Testis (tissue), 3 donors: ENCODE measurements around the gene BTN2A1. TPM values are rescaled to one million over a fixed set of nuclear protein-coding genes. Genes with fewer than 3 reads are reported as not detected.
"Not testable (repeated sequence)": the region's sequence is repeated elsewhere in the genome, so short reads cannot be mapped to it uniquely, and the experiment has no call there.

Source experiments
- DNase-seq: peaks from one replicate; pipeline ENCODE4 v3.0.0-alpha.2; 2019
- H3K27ac ChIP-seq, 2 donors: fragments of 200-600 bp; sonication (generic); one replicate each; pipeline ENCODE4 v1.5.1; 2019
- H3K27me3 ChIP-seq: fragments of 200-600 bp; sonication (generic); one replicate; pipeline ENCODE4 v1.5.1; 2019
- H3K36me3 ChIP-seq: fragments of 200-600 bp; sonication (generic); one replicate; pipeline ENCODE4 v1.5.1; 2017; ENCODE audit warnings: low read depth; ENCODE audit errors: missing control alignments
- H3K4me1 ChIP-seq: fragments of 200-600 bp; sonication (generic); one replicate; pipeline ENCODE4 v1.5.1; 2019
- H3K4me3 ChIP-seq, 2 donors: fragments of 200-600 bp; sonication (generic); one replicate each; pipeline ENCODE4 v1.5.1; 2017 to 2019
- H3K9me3 ChIP-seq: fragments of 200-600 bp; sonication (generic); one replicate; pipeline ENCODE4 v1.5.1; 2017
- POLR2A ChIP-seq: fragments of 450-650 bp; IDR thresholded peaks from one replicate; pipeline ENCODE4 v1.6.1; 2017; ENCODE audit warnings: antibody characterized with exemption, mild to moderate bottlenecking, moderate library complexity
- WGBS, 2 donors: methylation state at CpG; one replicate each; pipeline ENCODE4 v1.1.5; 2018; 5-methylcytosine and 5-hydroxymethylcytosine counted together
- intact Hi-C: fragments of 100-400 bp; cut with DNase I; formaldehyde crosslinking; loops from one replicate; pipeline ENCODE4 v1.15.1; 2023; ENCODE audit warnings: low total_unique reads
- polyA plus RNA-seq: library from polyadenylated mRNA; stranded (reverse); fragments of 350-450 nt; fragmentation: Illumina TruSeq; extraction: RNeasy Lipid Tissue Mini Kit (QIAGEN cat#74804); gene quantifications from one replicate; pipeline ENCODE4 v1.2.3, GENCODE V29; 2014; ENCODE audit warnings: low read depth, low replicate concordance; ENCODE audit not compliant: insufficient read depth
- total RNA-seq, 2 donors: library from RNA; depleted of rRNA; stranded (reverse); fragments of >200 nt; gene quantifications; one replicate each; pipeline ENCODE4 v1.2.3, GENCODE V29; 2016
- TF ChIP-seq, protein P1 (sequence below), 3 experiments: fragments of 450-650 bp in 2 of 3; fragments of 200-600 bp in 1 of 3; sonication (generic) in 1 of 3; IDR thresholded peaks; one replicate each; pipeline ENCODE4 v1.5.1; 2016 to 2019; ENCODE audit warnings: antibody characterized with exemption in 3 of 3, mild to moderate bottlenecking in 2 of 3, moderate library complexity in 1 of 3

BTN2A1 gene
- total and polyA plus RNA-seq, 3 donors from 2014 or later: 26.0 to 27.9 (median 27.6) TPM

DNA sequence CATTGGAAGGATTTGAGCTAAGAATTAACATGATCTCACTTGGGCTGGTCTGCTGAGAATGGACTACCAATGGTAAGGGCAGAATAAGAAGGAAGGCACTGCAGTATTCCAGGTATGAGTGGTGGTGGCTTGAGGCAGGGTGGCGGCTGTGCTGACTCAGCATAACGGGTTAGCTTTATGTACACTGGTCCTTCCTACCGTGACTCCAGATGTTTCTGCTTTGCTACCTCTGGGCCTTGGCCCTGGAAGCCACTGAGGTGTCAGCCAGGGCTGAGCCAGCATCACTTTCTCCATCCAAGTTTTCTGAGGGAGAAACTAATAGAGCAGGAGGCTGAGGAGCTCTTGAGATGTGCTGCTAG is 30.3 kb upstream of the BTN2A1 start:
- intact Hi-C loops: no loop called here
- WGBS, 2 donors: 85 to 97% methylated on average over 3 of the region's 3 CpGs
- Histone ChIP-seq H3K27me3 (no peaks in the 10 kb centered on the region), H3K27ac (no peak overlapping the region), H3K36me3 (no peaks in the 10 kb centered on the region), H3K9me3 (no peaks in the 10 kb centered on the region), H3K4me1 (no peaks in the 10 kb centered on the region), H3K4me3 (no peak overlapping the region)
- no peak for TF ChIP-seq POLR2A
- DNase-seq: no peak

DNA sequence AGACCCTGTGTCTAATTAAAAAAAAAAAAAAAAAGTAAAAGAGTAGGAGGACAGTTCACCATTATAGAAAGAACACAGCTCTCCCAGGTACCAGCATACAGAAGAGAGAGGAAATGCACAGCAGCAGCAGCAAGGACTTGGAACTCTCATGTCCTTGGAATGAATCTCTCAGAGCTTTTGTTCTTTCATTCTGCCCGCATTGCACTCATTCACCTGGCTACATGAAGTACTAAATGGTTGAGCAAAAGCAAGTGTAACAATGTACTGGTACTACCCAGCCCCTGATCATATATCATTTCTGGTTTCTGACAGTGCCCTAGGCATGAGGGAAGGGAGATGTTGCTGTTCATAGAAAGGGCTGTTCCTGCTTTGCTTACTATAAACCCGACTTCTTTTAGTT is 29.5 kb upstream of the BTN2A1 start:
- intact Hi-C loops: no loop called here
- no peak for DNase-seq
- Histone ChIP-seq H3K27me3 (no peaks in the 10 kb centered on the region), H3K27ac (no peak overlapping the region), H3K9me3 (no peaks in the 10 kb centered on the region), H3K4me1 (no peaks in the 10 kb centered on the region), H3K36me3 (no peaks in the 10 kb centered on the region), H3K4me3 (no peak overlapping the region)
- TF ChIP-seq POLR2A: no peak
- TF ChIP-seq, protein P1, sequence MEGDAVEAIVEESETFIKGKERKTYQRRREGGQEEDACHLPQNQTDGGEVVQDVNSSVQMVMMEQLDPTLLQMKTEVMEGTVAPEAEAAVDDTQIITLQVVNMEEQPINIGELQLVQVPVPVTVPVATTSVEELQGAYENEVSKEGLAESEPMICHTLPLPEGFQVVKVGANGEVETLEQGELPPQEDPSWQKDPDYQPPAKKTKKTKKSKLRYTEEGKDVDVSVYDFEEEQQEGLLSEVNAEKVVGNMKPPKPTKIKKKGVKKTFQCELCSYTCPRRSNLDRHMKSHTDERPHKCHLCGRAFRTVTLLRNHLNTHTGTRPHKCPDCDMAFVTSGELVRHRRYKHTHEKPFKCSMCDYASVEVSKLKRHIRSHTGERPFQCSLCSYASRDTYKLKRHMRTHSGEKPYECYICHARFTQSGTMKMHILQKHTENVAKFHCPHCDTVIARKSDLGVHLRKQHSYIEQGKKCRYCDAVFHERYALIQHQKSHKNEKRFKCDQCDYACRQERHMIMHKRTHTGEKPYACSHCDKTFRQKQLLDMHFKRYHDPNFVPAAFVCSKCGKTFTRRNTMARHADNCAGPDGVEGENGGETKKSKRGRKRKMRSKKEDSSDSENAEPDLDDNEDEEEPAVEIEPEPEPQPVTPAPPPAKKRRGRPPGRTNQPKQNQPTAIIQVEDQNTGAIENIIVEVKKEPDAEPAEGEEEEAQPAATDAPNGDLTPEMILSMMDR (IDR thresholded peaks at IDR 0.05): no peak
- 81 to 83% methylated on average over 2 of the region's 2 CpGs for WGBS, 2 donors

DNA sequence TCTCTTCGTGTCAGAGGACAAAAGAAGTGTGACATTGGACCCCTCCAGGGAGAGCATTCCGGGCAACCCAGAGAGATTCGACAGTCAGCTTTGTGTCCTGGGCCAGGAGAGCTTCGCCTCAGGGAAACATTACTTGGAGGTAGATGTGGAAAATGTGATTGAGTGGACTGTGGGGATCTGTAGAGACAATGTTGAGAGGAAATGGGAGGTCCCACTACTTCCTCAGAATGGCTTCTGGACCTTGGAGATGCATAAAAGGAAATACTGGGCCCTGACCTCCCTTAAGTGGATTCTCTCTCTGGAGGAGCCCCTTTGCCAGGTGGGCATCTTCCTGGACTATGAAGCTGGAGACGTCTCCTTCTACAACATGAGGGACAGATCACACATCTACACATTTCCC is 27.0 kb upstream of the BTN2A1 start:
- 77 to 95% methylated on average over 5 of the region's 5 CpGs for WGBS, 2 donors
- Histone ChIP-seq H3K27me3 (no peaks in the 10 kb centered on the region), H3K4me3 (no peak overlapping the region), H3K27ac (no peak overlapping the region), H3K36me3 (no peaks in the 10 kb centered on the region), H3K9me3 (no peaks in the 10 kb centered on the region), H3K4me1 (no peaks in the 10 kb centered on the region)
- intact Hi-C loops: no loop called here
- no peak for TF ChIP-seq POLR2A
- TF ChIP-seq, protein P1 (IDR thresholded peaks at IDR 0.05): no peak
- no peak for DNase-seq

DNA sequence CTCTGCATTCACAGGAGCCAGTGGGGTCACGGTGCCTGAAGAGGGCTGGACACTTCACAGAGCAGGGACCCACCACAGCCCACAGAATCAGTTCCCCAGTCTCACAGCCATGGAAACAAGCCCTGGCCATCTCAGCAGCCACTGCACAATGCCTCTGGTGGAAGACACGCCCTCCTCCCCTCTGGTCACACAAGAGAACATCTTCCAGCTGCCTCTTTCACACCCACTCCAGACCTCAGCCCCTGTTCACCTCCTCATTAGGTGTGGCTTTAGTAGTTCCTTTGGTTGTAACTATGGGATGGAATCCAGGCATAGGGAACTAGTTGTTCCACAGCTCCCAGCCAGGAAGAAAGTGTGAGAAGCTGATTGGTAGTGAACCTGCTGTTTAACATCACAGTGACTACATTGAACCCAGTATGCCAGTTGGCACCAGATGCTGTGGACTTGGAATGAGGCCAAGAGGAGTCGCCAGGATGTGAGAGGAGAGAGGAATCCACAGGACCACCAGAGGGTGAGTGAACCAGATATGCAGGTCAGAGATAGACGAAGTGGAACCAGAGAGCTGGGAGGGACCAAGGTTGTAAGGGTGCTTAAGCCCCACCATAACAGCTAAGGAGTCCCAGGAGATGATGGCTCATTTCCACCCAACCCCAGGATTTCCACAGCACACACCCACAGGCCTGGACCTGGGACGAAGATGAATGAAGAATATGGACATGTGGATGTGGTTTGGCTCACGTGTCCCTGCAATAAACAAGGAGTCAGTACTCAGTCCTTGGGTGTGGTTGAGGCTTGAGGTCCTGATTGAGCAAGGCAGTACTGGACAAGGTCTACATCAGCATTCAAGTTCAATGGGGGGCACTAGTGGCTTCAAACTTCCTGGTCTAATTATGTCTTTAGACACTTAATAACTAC is 26.2 kb upstream of the BTN2A1 start:
- Histone ChIP-seq H3K36me3 (no peaks in the 10 kb centered on the region), H3K27ac (no peak overlapping the region), H3K4me3 (no peak overlapping the region), H3K4me1 (no peaks in the 10 kb centered on the region), H3K9me3 (no peaks in the 10 kb centered on the region), H3K27me3 (no peaks in the 10 kb centered on the region)
- TF ChIP-seq, protein P1 (IDR thresholded peaks at IDR 0.05): no peak
- TF ChIP-seq POLR2A: no peak
- intact Hi-C loops: no loop called here
- WGBS, 2 donors: 84 to 88% methylated on average over 6 of the region's 6 CpGs
- no peak for DNase-seq

DNA sequence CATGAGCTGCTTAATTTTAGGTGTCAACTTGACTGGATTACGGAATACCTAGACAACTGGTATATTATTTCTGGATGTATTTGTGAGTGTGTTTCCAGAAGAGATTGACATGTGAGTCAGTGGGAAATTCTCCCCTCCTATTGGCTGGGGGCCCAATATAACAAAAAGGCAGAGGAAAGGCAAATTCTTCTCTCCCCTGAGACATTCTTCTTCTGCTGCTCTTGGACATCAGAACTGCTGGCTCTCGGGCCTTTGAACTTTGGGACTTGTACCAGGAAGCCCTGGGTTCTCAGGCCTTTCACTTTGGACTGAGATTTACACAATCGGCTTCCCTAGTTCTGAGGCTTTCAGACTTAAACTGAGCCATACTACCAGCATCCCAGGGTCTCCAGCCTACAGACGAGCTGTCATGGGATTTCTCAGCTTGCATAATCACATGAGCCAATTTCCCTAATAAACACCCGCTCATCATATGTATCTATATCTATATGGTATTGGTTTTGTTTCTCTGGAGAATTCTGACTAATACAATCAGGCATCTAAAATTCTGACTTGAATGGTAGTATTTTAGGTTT is 25.0 kb upstream of the BTN2A1 start:
- H3K27ac ChIP-seq: no peak overlapping the region
- no peaks in the 10 kb centered on the region for H3K27me3 ChIP-seq
- H3K4me3 ChIP-seq: no peak overlapping the region
- intact Hi-C loops: no loop called here
- no peaks in the 10 kb centered on the region for H3K9me3 ChIP-seq
- 88 to 94% methylated on average over 5 of the region's 5 CpGs for WGBS, 2 donors
- DNase-seq: no peak
- no peaks in the 10 kb centered on the region for H3K4me1 ChIP-seq
- H3K36me3 ChIP-seq: no peaks in the 10 kb centered on the region
- TF ChIP-seq POLR2A: no peak
- TF ChIP-seq, protein P1 (IDR thresholded peaks at IDR 0.05): no peak

DNA sequence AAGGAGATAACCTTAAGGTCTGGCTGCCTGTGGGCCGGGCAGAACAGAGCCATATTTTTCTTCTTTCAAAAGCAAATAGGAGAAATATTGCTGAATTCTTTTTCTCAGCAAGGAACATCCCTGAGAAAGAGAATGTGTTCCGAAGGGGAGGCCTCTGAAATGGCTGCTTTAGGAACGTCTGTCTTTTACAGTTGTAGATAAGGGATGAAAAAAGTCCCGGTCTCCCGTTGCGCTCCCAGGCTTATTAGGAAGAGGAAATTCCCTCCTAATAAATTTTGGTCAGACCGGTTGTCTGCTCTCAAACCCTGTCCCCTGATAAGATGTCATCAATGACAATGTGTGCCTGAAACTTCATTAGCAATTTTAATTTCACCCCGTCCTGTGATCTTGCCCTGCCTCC is 24.1 kb upstream of the BTN2A1 start:
- H3K4me1 ChIP-seq, H3K9me3 ChIP-seq, H3K27ac ChIP-seq, H3K27me3 ChIP-seq, intact Hi-C loops, H3K36me3 ChIP-seq, H3K4me3 ChIP-seq, DNase-seq: not testable (repeated sequence)
- WGBS, 2 donors: 83 to 84% methylated on average over 8 of the region's 8 CpGs
